ENCODE measurements around the gene RAET1E.
A peak's percentile ranks its signal among the peaks of the same experiment; 100 is the strongest.
"Not testable (repeated sequence)": the region's sequence is repeated elsewhere in the genome, so short reads cannot be mapped to it uniquely, and the experiment has no call there.

Gene RAET1E

DNA sequence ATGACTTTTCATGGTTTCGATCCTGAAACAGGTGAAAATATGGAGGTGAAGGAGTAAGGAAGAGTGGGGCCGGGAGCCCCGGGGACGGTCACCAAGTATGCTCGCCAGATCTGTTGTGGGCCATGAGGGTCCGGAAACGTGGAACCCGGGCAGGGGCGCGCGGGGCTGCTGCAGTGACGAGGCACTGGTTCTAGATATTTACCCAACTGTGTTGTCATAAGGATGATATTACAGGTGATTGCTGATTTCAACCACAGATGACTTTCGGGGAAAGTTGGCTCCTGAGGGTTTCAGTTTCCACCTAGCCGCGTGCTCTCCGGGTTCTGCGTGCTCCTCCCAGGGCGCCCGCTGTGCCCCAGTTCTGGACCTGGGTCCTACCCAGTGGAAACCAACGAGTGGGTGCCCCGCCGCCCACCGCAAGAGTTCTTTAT lies 12.8 kb upstream of the RAET1E start:
- no peak for DNase-seq (ENCODE audit: low read depth in 2 of 2)

DNA sequence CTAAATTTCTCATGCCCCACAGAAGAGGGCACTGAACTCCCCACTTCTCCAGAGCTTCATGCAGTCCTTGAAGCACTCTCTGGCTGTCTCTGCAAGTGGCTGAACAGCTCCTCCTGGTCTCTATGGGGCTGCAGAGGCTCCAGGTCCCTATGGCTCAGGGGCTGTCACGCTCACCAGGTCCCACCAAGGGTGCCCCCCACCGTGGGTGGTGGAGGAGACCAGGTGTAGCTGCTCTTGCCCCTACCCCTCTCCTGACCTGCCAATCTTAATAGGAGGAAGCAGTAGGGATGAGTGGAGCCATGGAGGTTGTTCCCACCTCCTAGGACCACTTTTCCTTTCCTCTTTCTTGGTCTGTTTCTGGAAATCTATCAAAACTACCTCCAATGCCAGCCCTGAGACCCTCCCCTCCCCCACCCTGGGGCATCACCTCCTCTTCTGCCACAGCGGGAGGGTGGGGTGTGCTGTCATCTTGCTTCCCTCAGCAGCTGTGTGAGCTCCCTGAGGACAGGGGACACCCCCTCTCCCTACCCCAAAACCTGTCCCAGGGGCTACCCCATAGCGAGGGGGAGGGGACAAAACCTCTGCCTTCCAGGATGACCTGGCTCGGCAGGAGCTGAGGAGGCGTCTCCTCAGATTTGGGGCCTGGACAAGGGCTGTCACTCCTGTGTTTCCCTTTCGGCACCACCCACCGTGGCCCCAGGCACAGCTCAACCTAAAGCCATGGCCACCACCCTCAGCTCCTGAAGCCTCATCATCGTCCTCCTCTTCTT lies 12.0 kb upstream of the RAET1E start:
- DNase-seq (ENCODE audit: low read depth in 2 of 2): no peak

DNA sequence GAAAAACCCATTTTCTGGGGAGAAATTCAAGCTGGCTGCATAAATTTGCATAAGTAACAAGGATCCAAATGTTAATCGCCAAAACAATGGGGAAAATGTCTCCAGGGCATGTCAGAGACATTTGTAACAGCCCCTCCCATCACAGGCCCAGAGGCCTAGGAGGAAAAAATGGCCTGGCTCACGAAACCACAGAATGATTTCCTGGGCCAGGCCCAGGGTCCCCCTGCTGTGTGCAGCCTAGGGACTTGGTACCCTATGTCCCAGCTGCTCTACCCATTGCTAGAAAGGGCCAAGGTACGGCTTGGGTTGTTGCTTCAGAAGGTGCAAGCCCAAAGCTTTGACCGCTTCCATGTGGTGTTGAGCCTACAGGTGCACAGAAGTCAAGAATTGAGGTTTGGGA lies 10.6 kb upstream of the RAET1E start:
- not testable (repeated sequence) for DNase-seq (ENCODE audit: low read depth in 2 of 2)

DNA sequence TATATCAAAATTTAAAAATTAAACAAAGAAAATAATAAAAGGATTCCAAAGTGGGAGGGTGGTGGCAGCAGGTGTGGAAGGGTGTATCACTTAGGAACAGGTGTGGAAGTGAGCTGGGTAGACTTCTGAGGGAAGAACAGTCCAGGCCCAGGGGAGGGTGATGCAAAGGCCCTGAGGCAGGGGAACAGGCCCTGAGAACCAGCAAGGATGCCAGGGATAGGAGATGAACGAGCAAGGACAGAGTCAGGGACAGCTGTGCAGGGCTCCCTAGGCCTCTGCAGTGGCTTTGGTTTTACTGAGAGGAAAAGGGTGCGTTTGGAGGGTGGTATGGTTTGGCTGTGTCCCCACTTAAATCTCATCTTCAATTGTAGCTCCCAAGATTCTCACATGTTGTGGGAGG lies 9.4 kb upstream of the RAET1E start:
- DNase-seq (ENCODE audit: low read depth in 2 of 2): no peak

DNA sequence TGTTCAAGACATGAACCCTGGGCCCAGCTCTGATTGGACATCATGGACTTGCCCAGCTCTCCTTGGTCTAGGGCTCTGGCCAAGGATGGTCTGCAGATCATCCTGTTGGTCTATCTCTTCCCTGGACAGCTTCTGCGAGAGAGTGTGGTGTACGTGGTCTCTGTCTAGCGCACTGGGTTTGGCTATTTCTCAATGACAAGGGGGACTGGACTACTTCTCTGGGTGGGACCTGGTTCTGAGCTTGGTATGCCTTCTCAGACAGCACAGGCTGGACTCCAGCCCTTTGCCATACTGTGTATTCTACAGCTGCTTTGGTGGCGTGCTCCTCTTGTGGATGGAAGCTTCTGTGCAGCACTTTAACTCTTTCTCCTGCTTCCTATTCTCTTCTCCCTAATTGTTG lies 8.5 kb upstream of the RAET1E start:
- DNase-seq (ENCODE audit: low read depth in 2 of 2): no peak

DNA sequence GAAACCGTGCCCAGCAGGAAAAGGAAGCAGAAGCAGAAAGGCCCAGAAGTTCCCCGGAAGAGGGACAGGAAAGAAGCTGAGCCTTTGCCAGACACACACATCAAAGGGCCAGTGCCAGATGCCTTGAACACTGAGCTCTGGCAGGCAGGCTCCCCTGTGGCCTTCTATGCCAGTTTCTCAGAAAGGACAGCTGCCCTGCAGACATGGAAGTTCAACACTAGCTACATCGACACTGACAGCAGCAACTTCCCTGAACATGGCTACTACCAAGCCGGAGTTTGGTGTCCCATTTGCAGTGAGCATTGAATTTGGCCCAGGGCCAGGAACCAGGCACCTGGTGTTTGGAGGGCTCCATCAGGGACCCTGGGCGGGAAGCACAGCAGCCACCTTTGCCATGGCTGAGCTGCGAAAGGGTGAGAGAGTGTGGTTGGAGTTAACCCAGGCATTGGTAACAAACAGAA lies 8.0 kb upstream of the RAET1E start:
- no peak for DNase-seq (ENCODE audit: low read depth in 2 of 2)

DNA sequence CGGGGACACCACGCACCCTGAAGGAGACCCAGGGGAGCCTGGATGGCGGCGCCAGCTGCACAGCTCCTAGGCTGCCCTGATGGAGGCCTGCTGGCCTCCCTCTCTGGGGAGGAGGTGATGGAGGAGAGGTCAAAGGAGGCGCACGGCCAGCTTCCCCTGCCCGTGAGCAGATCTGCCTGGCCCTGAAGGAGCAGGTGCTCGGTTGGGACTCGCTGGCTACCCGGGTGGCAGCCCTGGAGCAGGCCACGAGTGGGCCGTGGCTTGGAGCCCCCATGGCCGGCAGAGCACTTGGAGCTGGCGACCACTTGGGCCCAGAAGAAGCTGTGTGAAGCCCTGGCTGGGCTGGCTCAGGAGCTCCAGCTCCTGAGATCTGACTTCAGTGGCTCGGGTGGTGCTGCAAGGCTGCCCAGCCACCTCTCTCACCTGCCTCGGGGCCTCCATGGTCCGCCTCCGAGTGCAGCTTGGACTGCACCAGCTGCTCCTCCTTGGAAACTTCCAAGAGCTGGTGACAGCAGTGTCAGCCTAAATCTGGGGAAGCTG lies 7.5 kb upstream of the RAET1E start:
- no peak for DNase-seq (ENCODE audit: low read depth in 2 of 2)

DNA sequence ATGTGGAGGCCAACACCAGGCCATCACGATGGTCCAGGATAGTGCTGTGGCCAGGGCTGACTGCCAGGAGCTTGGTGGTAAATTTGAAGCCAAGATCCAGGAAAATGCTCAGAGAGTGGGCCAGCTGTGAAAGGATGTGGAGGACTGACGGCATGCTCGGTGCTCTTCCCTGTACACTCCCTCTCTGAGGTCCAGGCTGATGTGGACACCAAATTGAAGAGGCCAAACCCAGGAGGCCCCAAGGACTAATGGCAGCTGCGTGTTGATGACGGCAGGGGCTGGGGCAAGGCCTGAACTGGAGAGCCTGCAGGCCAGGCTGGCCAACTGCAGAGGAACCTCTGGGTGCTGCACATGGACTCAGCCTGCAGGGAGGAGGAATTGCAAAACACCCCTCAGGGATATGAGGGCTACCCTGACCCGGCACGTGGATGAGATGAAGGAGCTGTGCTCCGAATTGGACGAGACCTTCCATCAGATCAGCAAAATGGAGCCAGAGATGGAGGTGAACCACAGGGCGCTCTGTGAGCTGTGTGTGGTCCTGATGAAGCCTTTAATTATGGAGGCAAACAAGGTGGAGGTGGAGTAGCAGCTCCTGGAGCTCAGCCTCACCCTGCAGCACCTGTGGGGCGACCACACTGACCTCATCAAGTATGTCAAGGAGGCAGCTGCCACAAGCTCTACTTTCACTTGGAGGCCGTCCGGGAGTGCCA lies 6.9 kb upstream of the RAET1E start:
- DNase-seq (ENCODE audit: low read depth in 2 of 2): no peak

DNA sequence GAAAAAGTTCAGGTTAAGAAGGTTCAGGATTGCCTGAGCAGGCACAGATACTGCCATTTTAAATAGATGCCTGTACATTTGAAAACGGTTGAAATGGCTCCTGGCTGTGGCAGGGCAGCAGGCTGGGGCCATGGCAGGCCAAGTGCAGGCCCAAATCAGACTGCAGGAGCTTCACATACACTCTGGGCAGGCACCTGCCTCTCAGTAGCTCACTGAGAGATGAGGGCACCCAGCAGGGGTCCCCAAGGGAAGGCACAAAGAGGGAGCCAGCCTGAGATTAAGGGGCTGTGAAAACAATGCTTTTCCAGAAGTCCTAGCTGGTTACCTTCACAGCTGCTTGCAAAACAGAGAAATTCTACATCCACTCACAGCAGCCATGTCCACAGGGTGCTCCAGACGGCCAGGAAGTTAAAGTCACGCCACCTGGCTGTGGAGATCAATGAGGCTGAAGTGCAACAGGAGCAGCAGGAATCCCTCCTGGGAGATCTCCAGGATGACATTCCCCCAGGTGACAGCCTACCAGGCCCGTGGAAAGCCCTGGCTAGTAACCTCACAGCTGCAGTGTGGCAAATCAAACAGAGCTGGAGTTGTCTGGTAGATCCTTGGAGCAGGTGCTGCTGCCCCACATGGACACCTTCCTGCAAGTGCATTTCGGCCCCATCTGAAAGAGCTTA lies 6.2 kb upstream of the RAET1E start:
- no peak for DNase-seq (ENCODE audit: low read depth in 2 of 2)

DNA sequence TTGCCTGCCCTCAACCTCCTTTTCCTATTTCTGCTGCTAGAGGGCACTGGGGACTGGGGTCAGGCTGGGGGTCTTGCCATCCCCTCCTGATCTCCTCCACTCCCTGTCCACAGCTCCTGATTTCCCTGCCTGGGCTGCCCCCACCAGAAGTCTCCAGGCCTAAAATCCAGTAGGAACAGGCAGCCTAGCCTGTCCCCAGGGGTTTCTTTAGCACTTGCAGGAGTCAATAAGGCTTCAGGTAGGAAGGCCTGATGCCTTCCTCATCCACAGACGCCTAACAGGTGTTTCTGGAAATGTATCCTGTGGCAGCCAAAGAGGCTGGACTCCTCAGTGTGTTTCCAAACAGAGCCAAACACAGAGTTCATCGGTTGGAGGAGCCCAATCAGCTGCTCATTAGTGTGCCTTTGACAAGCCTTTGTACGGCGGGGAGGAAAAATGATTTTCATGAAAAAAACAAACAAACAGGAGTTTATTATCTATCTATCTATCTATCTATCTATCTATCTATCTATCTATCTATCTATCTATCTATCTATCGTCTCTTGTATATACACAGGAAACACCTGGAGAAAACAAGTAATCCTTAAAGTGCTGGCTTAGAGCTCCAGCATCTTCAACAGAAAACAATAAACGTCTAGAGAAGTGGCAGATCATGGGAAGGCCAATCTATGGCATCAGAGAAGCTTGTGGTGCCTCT lies 3.7 kb upstream of the RAET1E start:
- no peak for DNase-seq (ENCODE audit: low read depth in 2 of 2)

DNA sequence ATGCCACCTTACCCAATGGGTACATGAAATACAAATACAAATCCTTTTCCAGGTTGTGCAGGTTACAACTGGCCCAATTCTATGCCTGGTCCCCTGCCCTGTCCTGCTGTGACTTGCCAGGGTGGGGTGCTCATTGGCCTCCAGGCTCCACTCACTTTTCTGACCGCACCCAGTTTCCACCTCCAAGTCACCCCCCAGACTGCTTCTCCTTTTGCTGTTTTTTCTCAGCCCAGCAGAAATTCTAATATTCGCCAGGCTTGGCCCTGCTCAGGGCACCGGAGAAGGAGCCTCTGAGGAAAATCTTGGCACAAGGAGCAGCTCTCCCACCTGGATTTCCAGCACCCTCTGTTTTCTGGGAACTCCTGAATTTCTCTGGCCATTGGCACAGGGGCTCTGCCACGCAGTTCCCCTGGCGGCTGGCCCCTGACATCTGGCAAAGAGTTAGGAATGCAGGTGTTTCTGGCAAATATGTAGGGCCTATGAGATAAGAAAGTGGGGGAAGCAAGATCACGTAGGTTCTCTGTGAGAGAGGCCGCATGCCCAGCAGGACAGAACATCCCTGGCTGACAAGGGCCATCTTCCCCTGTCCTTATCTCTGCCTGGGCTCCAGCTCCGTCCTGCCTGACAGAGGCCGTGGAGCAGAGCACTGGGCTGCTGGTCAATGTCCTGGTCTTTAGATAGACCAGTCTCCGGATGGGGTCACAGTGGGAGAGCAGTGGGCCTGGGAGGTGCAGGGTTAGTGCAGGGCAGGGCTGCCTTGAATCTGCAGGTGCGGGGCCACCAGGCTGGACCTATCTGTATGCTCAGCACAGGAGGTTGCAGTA lies 2.9 kb upstream of the RAET1E start:
- no peak for DNase-seq (ENCODE audit: low read depth in 2 of 2)

DNA sequence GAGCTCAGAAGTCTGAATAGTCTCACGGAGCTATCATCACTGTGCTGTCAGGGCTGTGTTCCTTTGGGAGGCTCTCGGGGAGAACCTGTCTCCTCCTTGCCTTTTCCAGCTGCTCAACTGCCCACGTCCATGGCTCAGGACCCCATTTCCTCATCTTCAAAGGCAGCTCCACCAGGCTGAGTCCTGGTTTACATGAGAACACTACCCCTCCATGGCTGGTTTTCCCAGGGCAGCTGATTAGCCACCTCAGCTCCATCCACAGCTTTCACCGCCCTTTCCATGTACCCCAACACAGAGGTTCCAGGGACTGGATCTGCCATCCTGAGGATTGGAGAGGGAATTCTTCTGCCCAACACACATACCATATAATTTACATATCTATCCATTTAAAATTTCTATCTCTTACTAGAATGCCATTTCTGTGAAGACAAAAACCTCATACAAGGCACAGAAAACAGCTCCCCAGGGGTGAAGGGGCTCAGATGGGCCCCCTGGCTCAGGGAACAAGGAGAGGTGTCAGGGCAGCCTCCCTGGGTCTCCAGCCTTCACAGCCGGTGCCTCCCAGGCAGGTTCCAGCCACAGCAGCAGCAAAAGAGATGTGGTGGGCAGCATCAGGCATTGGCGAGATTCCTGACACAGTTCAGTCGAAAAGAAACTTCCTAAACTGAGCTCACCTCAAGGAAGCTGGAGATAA lies 2.2 kb upstream of the RAET1E start:
- DNase-seq (ENCODE audit: low read depth in 2 of 2): no peak

DNA sequence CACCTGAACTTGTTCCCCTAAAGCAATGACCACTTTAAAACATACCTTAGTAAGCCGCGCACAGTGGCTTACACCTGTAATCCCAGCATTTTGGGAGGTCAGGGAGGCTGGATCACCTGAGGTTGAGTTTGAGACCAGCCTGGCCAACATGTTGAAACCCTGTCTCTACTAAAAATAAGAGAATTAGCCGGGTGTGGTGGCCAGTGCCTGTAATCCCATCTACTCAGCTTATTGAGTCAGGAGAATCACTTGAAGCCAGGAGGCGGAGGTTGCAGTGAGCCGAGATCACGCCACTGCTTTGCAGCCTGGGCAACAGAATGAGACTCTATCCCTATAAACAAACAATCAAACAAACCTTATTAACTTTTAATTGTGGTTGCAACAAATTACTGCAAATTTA lies 1.6 kb upstream of the RAET1E start:
- no peak for DNase-seq (ENCODE audit: low read depth in 2 of 2)

DNA sequence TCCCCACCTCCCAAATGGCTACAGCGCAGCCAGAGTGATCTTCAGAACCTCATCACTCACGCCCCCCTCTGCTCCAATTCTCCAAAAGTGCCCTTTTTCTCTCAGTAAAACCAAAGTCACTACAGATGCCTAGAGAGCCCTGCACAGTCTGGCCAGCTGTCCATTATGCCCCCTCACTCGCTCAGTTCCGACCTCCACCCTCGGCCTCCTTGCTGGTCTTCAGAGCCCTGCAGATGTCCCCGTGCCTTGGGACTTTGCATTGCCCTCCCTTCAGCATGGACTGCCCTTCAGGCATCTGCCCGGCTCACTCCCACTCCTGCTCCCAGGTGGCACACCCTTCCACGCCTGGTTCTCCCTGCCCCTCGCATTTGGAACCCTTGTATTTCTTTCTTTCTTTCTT lies 1.1 kb upstream of the RAET1E start:
- DNase-seq (ENCODE audit: low read depth in 2 of 2): no peak

DNA sequence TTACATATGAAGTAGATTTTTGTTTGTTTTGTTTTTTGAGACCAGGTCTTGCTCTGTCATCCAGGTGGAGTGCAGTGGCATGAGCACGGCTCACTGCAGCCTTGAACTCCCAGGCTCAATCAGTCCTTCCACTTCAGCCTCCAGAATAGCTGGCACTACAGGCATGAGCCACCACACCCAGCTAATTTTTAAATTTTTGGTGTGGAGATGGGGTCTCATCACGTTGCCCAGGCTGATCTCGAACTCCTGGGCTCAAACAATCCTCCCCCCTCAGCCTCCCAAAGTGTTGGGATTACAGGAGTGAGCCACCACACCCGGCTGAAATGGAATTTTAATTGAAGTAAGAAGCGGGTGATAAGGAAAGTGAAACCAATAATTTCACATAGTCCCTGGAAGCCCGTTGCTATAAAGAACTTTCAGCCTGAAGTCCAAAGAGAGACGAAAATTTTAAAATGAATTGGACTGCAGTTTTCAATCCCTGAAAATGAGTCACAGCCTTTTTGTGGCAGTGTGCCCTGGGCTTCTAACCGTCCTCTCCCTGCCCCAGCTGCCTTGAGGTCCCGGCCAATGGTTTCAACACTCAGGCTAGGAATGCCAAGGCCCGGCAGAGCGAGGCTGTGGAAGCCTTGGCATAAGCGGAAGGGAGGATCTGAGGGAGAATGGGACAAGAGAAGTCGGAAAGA lies 757 bp downstream of the RAET1E start:
- DNase-seq (ENCODE audit: low read depth in 2 of 2): no peak

DNA sequence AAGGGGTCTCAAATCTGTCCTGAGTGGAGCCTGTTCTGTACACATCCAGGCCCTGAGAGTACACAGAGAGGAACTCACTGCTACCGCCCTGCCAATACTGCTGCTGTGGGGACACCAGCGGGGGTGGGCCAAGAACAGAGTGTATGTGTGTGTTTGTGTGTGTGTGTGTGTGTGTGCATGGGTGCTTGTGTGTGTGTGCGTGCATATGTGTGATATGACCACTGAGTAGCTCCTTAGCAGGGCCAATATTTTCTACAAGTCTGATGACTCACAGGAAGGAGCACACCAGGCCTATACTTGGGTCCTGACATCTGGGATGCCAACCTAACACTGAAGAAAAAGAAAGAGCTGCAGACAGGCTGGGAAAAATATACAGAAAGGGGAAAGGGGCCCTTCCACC lies 1.4 kb downstream of the RAET1E start:
- DNase-seq (ENCODE audit: low read depth in 2 of 2): no peak

DNA sequence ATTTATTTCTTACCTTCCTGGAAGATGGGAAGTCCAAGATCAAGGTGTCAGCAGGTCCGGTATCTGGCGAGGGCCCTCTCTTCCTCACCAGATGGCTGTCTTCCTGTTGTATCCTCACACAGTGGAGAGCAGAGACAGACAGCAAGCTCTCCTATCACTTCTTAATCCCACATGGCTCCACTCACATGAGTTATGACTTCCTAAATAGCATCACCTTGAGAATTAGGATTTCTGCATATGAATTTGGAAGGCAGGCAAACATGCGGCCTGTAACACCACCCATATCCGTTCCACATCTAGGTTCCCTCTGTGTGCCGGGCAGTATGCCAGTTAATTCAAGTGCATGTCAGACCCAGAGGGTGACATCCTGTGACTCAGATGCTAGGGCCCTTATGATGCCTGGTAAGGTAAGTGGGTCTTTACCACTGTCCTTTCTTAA lies 2.1 kb downstream of the RAET1E start:
- peak in 1 of 2 donors; percentile 3 for DNase-seq (ENCODE audit: low read depth in 2 of 2)

DNA sequence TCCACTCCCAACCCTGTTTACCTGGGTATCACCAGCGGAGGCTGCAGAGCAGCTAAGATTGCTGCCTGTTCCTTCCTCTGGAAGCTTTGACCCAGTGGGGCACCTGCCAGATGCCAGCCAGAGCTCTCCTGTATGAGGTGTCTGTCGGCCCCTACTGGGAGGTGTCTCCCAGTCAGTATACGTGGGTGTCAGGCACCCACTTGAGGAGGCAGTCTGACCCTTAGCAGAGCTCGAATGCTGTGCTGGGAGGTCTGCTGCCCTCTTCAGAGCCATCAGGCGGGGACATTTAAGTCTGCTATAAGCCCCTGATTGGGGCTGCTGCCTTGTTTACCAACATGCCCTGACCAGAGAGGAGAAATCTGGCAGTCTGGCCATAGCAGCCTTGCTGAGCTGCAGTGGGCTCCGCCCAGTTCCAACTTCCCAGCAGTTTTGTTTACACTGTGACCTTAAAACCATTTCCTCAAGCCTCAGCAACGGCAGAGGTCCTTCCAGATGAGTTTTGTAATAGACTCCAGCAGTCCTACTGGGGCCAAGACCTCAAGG lies 2.8 kb downstream of the RAET1E start:
- no peak for DNase-seq (ENCODE audit: low read depth in 2 of 2)

DNA sequence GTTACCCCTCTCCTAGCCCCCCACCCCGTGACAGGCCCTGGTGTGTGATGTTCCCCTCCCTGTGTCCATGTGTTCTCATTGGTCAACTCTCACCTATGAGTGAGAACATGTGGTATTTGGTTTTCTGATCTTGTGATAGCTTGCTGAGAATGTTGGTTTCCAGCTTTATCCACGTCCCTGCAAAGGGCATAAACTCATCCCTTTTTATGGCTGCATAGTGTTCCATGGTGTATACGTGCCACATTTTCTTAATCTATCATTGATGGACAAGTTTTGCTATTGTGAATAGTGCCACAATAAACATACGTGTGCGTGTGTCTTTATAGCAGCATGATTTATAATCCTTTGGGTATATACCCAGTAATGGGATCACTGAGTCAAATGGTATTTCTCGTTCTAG lies 6.0 kb downstream of the RAET1E start:
- DNase-seq (ENCODE audit: low read depth in 2 of 2): not testable (repeated sequence)
